Stimulated activated CD8-positive, alpha-beta memory T cell treated with anti-CD3 and anti-CD28 coated beads, Interleukin-15, amount 100 ng/mL, for 48 hours (primary cell): ENCODE data around the gene FARP1.

Experiments used
- DNase-seq, 2 donors: peaks; one replicate each; pipeline ENCODE4 v3.0.0-alpha.2; 2020; ENCODE audit warnings: low read depth in 2 of 2

Gene FARP1

GRCh38 chr13:98285852-98286594 is 143.1 kb downstream of the FARP1 start:
- no peak for DNase-seq

- no peak for DNase-seq
Observed at GRCh38 chr13:98286799-98287198, 143.9 kb downstream of the FARP1 start.

- no peak for DNase-seq
Observed at GRCh38 chr13:98288211-98288610, 145.3 kb downstream of the FARP1 start.

- DNase-seq: no peak
Observed at GRCh38 chr13:98289339-98289945, 146.5 kb downstream of the FARP1 start.

GRCh38 chr13:98290261-98290660 is 147.4 kb downstream of the FARP1 start:
- DNase-seq: no peak

GRCh38 chr13:98291658-98292057 is 148.8 kb downstream of the FARP1 start:
- no peak for DNase-seq

- no peak for DNase-seq
Observed at GRCh38 chr13:98293103-98293502, 150.2 kb downstream of the FARP1 start.

- DNase-seq: no peak
Observed at GRCh38 chr13:98293570-98294142, 150.8 kb downstream of the FARP1 start.

GRCh38 chr13:98295371-98295770 is 152.5 kb downstream of the FARP1 start:
- DNase-seq: no peak

GRCh38 chr13:98297051-98297450 is 154.2 kb downstream of the FARP1 start:
- DNase-seq: no peak

- DNase-seq: no peak
Observed at GRCh38 chr13:98297745-98298144, 154.9 kb downstream of the FARP1 start.

- no peak for DNase-seq
Observed at GRCh38 chr13:98298599-98298998, 155.7 kb downstream of the FARP1 start.

GRCh38 chr13:98299235-98299965 is 156.5 kb downstream of the FARP1 start:
- no peak for DNase-seq

GRCh38 chr13:98299966-98300350 is 157.1 kb downstream of the FARP1 start:
- DNase-seq: no peak

GRCh38 chr13:98300956-98301641 is 158.2 kb downstream of the FARP1 start:
- no peak for DNase-seq

- no peak for DNase-seq
Observed at GRCh38 chr13:98301721-98302120, 158.8 kb downstream of the FARP1 start.

GRCh38 chr13:98303858-98304257 is 161.0 kb downstream of the FARP1 start:
- no peak for DNase-seq

- no peak for DNase-seq
Observed at GRCh38 chr13:98305670-98306069, 162.8 kb downstream of the FARP1 start.

GRCh38 chr13:98307463-98308085 is 164.7 kb downstream of the FARP1 start:
- no peak for DNase-seq

- DNase-seq: no peak
Observed at GRCh38 chr13:98308086-98308911, 165.4 kb downstream of the FARP1 start.
